Activated naive CD4-positive, alpha-beta T cell treated with anti-CD3 and anti-CD28 coated beads, Interleukin-2, amount 50 U/mL, for 16 hours (primary cell): Measurements from ENCODE around the gene PTPRQ.
"Not testable (repeated sequence)": the region's sequence is repeated elsewhere in the genome, so short reads cannot be mapped to it uniquely, and the experiment has no call there.

Experiments used
- DNase-seq: peaks from one replicate; pipeline ENCODE4 v3.0.0-alpha.2; 2020

Gene PTPRQ

GRCh38 chr12:80443974-80444666 is at the start of gene PTPRQ:
PTPRQ (plus strand) TSS chr12:80444235; CDS start chr12:80444346, 111 bp downstream.
- no peak for DNase-seq

GRCh38 chr12:80400571-80400991 is 43.5 kb upstream of the PTPRQ start:
- DNase-seq: no peak

- no peak for DNase-seq
Measured at GRCh38 chr12:80401191-80401590, 42.8 kb upstream of the PTPRQ start.

GRCh38 chr12:80404629-80405028 is 39.4 kb upstream of the PTPRQ start:
- DNase-seq: no peak

GRCh38 chr12:80406253-80406652 is 37.8 kb upstream of the PTPRQ start:
- DNase-seq: no peak

- DNase-seq: no peak
Measured at GRCh38 chr12:80411787-80412186, 32.2 kb upstream of the PTPRQ start.

- DNase-seq: no peak
Measured at GRCh38 chr12:80412343-80412953, 31.6 kb upstream of the PTPRQ start.

- no peak for DNase-seq
Measured at GRCh38 chr12:80413462-80413861, 30.6 kb upstream of the PTPRQ start.

GRCh38 chr12:80415466-80415865 is 28.6 kb upstream of the PTPRQ start:
- DNase-seq: no peak

GRCh38 chr12:80419644-80420043 is 24.4 kb upstream of the PTPRQ start:
- no peak for DNase-seq

- DNase-seq: no peak
Measured at GRCh38 chr12:80420075-80420474, 24.0 kb upstream of the PTPRQ start.

GRCh38 chr12:80422550-80422949 is 21.5 kb upstream of the PTPRQ start:
- DNase-seq: no peak

- DNase-seq: no peak
Measured at GRCh38 chr12:80432061-80432460, 12.0 kb upstream of the PTPRQ start.

- no peak for DNase-seq
Measured at GRCh38 chr12:80441921-80442320, 2.1 kb upstream of the PTPRQ start.

GRCh38 chr12:80442426-80443222 is 1.4 kb upstream of the PTPRQ start:
- DNase-seq: no peak

- no peak for DNase-seq
Measured at GRCh38 chr12:80445083-80445793, 1.2 kb downstream of the PTPRQ start.

GRCh38 chr12:80456513-80456912 is 12.5 kb downstream of the PTPRQ start:
- no peak for DNase-seq

GRCh38 chr12:80460972-80461371 is 16.9 kb downstream of the PTPRQ start:
- DNase-seq: no peak

- not testable (repeated sequence) for DNase-seq
Measured at GRCh38 chr12:80461851-80462250, 17.8 kb downstream of the PTPRQ start.

GRCh38 chr12:80469681-80470080 is 25.6 kb downstream of the PTPRQ start:
- no peak for DNase-seq

GRCh38 chr12:80470403-80470802 is 26.4 kb downstream of the PTPRQ start:
- no peak for DNase-seq

GRCh38 chr12:80472236-80472635 is 28.2 kb downstream of the PTPRQ start:
- DNase-seq: no peak

- no peak for DNase-seq
Measured at GRCh38 chr12:80472911-80473500, 29.0 kb downstream of the PTPRQ start.
